Activated B cell treated with CpG ODN at 0.5 μM for 24 hours (primary cell): Measurements from ENCODE around the gene EIF4A3. TPM values are rescaled to one million over a fixed set of nuclear protein-coding genes. Genes with fewer than 3 reads are reported as not detected.

Source experiments
- ATAC-seq: fragments of 200-7000 bp; cut with Tn5 transposase; one replicate; pipeline ENCODE4 v1.10.0; 2021; ENCODE audit warnings: low read depth, mild to moderate bottlenecking, moderate library complexity
- CTCF ChIA-PET: fragments of 350-600 bp; sonication (Branson Sonifier 250); formaldehyde crosslinking; loops from one replicate; lab custom pipeline; 2021; ENCODE audit warnings: antibody characterized with exemption; lab: Charles Lee
- POLR2A ChIA-PET: fragments of 350-600 bp; sonication (Branson Sonifier 250); formaldehyde crosslinking; loops from one replicate; lab custom pipeline; 2021; ENCODE audit warnings: antibody characterized with exemption; lab: Charles Lee
- DNase-seq: peaks from one replicate; pipeline ENCODE4 v3.0.0; 2022
- H3K27ac Mint-ChIP-seq: one replicate; pipeline ENCODE4 v1.8.0; 2020; ENCODE audit warnings: mixed read lengths
- H3K27me3 Mint-ChIP-seq: one replicate; pipeline ENCODE4 v1.8.0; 2021; ENCODE audit warnings: mixed read lengths
- H3K36me3 Mint-ChIP-seq: one replicate; pipeline ENCODE4 v1.8.0; 2021; ENCODE audit warnings: low read depth, mixed read lengths
- H3K4me1 Mint-ChIP-seq: one replicate; pipeline ENCODE4 v1.8.0; 2021; ENCODE audit warnings: mixed read lengths
- H3K4me3 Mint-ChIP-seq: one replicate; pipeline ENCODE4 v1.8.0; 2020; ENCODE audit warnings: mild to moderate bottlenecking, mixed read lengths
- H3K9me3 Mint-ChIP-seq: one replicate; pipeline ENCODE4 v1.8.0; 2020; ENCODE audit warnings: mixed read lengths
- intact Hi-C: fragments of 100-400 bp; cut with micrococcal nuclease; formaldehyde crosslinking; loops from one replicate; pipeline ENCODE4 v1.15.1; 2024
- total RNA-seq: library from RNA; stranded (reverse); gene quantifications from 2 replicates; pipeline ENCODE4 v1.2.3, GENCODE V29; 2022
- TF ChIP-seq, protein P1 (sequence below): fragments of 200-600 bp; IDR thresholded peaks from one replicate; pipeline ENCODE4 v1.8.0; 2022; ENCODE audit warnings: antibody characterized with exemption, mild to moderate bottlenecking

Gene EIF4A3
- total RNA-seq, 1 donor from 2014 or later = 88.1 TPM

DNA sequence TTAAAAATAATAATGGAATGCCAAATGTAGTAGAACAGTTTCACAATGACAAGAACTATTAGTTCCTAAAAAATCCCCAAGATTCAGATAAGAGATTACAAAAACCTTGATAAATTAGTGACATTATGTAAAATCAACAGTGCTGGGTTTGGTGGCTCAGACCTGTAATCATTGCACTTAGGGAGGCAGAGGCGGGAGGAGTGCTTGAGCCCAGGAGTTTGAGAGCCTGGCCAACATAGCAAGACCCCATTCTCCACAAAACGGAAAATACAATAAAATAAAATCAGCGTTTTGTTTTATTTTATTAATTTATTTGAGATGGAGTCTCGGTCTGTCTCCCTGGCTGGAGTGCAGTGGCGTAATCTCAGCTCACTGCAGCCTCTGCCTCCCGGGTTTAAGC is 27.0 kb upstream of the EIF4A3 start:
- intact Hi-C loops = no loop called here
- CTCF ChIA-PET = no interaction called here
- H3K27me3 Mint-ChIP-seq = peaks cover 2% of the 10 kb centered on the region
- no peaks in the 10 kb centered on the region for H3K36me3 Mint-ChIP-seq
- TF ChIP-seq, protein P1, sequence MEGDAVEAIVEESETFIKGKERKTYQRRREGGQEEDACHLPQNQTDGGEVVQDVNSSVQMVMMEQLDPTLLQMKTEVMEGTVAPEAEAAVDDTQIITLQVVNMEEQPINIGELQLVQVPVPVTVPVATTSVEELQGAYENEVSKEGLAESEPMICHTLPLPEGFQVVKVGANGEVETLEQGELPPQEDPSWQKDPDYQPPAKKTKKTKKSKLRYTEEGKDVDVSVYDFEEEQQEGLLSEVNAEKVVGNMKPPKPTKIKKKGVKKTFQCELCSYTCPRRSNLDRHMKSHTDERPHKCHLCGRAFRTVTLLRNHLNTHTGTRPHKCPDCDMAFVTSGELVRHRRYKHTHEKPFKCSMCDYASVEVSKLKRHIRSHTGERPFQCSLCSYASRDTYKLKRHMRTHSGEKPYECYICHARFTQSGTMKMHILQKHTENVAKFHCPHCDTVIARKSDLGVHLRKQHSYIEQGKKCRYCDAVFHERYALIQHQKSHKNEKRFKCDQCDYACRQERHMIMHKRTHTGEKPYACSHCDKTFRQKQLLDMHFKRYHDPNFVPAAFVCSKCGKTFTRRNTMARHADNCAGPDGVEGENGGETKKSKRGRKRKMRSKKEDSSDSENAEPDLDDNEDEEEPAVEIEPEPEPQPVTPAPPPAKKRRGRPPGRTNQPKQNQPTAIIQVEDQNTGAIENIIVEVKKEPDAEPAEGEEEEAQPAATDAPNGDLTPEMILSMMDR = no peak
- ATAC-seq (no peak), DNase-seq (no peak)
- H3K9me3 Mint-ChIP-seq = no peaks in the 10 kb centered on the region
- POLR2A ChIA-PET = no interaction called here
- H3K4me3 Mint-ChIP-seq = no peak overlapping the region
- no peak overlapping the region for H3K27ac Mint-ChIP-seq
- no peaks in the 10 kb centered on the region for H3K4me1 Mint-ChIP-seq

DNA sequence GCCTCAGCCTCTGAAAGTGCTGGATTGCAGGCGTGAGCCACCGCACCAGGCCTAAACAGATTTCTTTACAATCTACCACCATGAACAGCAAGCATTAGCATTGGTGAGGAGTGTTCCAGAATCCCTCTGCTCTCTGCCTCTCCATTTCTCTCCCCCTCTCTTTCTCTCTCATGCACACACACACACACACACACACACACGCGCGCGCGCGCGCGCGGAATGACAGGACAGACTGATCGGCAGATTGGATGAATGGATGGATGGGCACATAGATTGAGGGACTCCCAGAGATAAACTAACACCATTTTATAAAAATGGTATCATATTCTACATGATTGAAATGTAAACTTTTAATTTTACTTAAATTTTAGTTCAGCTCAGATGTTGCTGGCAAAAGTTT is 26.2 kb upstream of the EIF4A3 start:
- ChIA-PET CTCF (no interaction called here), POLR2A (no interaction called here)
- H3K36me3 Mint-ChIP-seq = no peaks in the 10 kb centered on the region
- H3K4me1 Mint-ChIP-seq = no peaks in the 10 kb centered on the region
- no peak for ATAC-seq
- no peaks in the 10 kb centered on the region for H3K9me3 Mint-ChIP-seq
- no peak overlapping the region for H3K27ac Mint-ChIP-seq
- no peak overlapping the region for H3K4me3 Mint-ChIP-seq
- H3K27me3 Mint-ChIP-seq = peaks cover 2% of the 10 kb centered on the region
- intact Hi-C loops = no loop called here
- DNase-seq = no peak
- TF ChIP-seq, protein P1 = no peak

DNA sequence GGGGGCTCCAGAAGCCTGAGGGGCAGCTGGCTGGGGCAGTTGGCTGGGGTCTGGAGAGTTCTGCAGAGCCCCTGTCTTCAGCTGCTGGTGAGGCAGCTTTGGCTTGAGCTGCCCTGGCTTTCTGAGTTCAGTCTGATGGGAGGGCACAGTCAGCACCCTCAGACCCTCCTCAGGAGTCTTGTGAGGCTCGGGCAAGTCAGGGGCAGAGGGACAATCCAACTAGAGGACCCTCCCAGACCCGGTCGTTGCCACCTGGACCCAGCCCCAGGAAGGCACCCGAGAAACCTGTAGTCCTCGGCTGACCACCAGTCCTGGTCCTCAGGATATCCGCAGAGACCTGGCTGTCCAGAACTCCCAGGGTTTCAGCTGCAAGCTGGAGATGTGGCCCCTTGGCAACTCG is 24.8 kb upstream of the EIF4A3 start:
- ChIA-PET CTCF (no interaction called here), POLR2A (no interaction called here)
- DNase-seq = no peak
- H3K27me3 Mint-ChIP-seq = peaks cover 2% of the 10 kb centered on the region
- TF ChIP-seq, protein P1 = no peak
- intact Hi-C loops = no loop called here
- no peak overlapping the region for H3K4me3 Mint-ChIP-seq
- ATAC-seq = no peak
- no peaks in the 10 kb centered on the region for H3K9me3 Mint-ChIP-seq
- no peaks in the 10 kb centered on the region for H3K4me1 Mint-ChIP-seq
- H3K27ac Mint-ChIP-seq = no peak overlapping the region
- no peaks in the 10 kb centered on the region for H3K36me3 Mint-ChIP-seq

DNA sequence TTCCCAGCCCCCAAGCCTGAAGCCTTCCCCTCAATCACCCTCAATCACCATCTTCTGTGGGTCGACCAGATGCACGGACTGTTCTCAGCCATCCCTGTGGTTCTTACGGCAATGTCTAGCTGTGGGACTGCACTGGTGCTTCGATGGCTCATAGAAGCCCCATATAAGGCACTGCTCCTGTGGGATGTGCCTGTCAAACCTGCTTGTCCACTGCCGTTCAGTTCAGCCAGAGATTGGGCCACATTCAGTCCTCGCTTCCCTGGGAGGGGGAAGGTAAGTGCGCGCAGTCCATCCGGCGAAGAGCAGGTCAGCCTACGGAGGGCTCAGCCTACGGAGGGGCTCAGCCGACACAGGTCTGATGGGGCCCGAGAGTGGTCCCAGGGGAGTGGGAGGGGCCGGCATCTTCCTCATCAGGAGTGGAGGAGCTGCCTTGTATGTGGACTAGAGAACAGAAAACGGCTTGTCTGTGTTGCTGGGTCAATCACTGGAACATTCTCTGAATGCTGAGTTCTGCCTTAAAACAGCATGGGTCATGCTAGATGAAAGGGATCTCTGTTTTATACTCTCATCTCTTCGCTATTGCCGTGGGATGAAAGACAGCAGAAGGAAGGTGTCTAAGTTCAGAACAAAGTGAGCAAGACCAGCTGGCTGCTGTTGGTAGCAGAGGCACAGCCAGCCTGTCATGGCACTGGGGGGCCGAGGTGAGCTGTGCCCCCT is 23.0 kb upstream of the EIF4A3 start, which contains the start of gene CARD14:
Gene CARD14 (plus strand): TSS at position 247 of the 717 bp plus-strand sequence. CDS start 11,409 bp downstream, outside the sequence.
- ChIA-PET CTCF (no interaction called here), POLR2A (no interaction called here)
- H3K36me3 Mint-ChIP-seq = no peaks in the 10 kb centered on the region

DNA sequence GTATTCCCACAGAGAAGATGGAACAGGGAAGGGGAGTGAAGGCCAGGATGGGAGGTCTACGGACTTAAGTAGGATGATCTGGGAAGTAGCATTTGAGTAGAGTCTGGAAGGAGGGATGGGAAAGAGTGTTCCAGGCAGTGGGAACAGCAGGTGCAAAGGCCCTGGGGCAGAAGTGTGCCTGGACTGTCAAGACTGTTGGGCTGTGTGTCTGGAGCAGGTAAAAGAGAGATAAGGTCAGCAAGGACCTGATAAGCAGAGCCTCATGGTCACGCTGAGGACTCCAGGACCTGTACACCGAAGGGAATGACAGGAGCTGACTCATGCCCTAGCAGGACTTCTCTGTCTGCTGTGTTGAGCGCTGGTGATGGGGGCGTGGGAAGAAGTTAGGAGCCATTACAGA is 22.2 kb upstream of the EIF4A3 start:
- DNase-seq (no peak), ATAC-seq (no peak)
- TF ChIP-seq, protein P1 = no peak
- H3K9me3 Mint-ChIP-seq = no peaks in the 10 kb centered on the region
- no peaks in the 10 kb centered on the region for H3K4me1 Mint-ChIP-seq
- CTCF ChIA-PET = no interaction called here
- H3K4me3 Mint-ChIP-seq = no peak overlapping the region
- intact Hi-C loops = no loop called here
- H3K27ac Mint-ChIP-seq = no peak overlapping the region
- H3K36me3 Mint-ChIP-seq = no peaks in the 10 kb centered on the region
- peaks cover 4% of the 10 kb centered on the region for H3K27me3 Mint-ChIP-seq
- POLR2A ChIA-PET = no interaction called here

More for the DNA sequence above, 23.0 kb upstream of the EIF4A3 start, which contains the start of gene CARD14:
- H3K9me3 Mint-ChIP-seq = no peaks in the 10 kb centered on the region
- no peak within 1 kb of the TSS for H3K27ac Mint-ChIP-seq
- TF ChIP-seq, protein P1 = no peak
- DNase-seq (no peak), ATAC-seq (no peak)
- peaks cover 2% of the 10 kb centered on the region for H3K27me3 Mint-ChIP-seq
- H3K4me1 Mint-ChIP-seq = no peaks in the 10 kb centered on the region
- intact Hi-C loops = no loop called here
- H3K4me3 Mint-ChIP-seq = no peak within 1 kb of the TSS
